K562 (cell line): Measurements from ENCODE around the gene ZP3. TPM values are rescaled to one million over a fixed set of nuclear protein-coding genes. Genes with fewer than 3 reads are reported as not detected.
A peak's percentile ranks its signal among the peaks of the same experiment; 100 is the strongest.

ENCODE experiments used
- ARID4B ChIP-seq: sonication (generic); formaldehyde crosslinking; IDR thresholded peaks from 2 replicates; pipeline ENCODE4 v1.8.0; 2022; ENCODE audit warnings: mild to moderate bottlenecking, missing genetic modification reagents
- GTF2E2 ChIP-seq: fragments of 200-800 bp; sonication (Bioruptor generic); IDR thresholded peaks from 2 replicates; pipeline ENCODE4 v1.6.1; 2016; ENCODE audit warnings: missing genetic modification characterization, missing compliant biosample characterization
- HNRNPLL ChIP-seq: fragments of 200-400 bp; formaldehyde crosslinking; IDR thresholded peaks from 2 replicates; pipeline ENCODE4 v1.6.1; 2017; ENCODE audit warnings: low read length, low read depth, mild to moderate bottlenecking; ENCODE audit not compliant: poor library complexity, severe bottlenecking
- LEF1 ChIP-seq: fragments of 450-650 bp; IDR thresholded peaks from 2 replicates; pipeline ENCODE4 v1.6.1; 2016; ENCODE audit warnings: mild to moderate bottlenecking
- MAFG ChIP-seq: fragments of 450-650 bp; conservative IDR thresholded peaks from 2 replicates; pipeline ENCODE4 v1.6.1; 2016; ENCODE audit warnings: missing genetic modification characterization, missing compliant biosample characterization
- PHTF2 ChIP-seq: fragments of 250-450 bp; sonication (Bioruptor Pico); IDR thresholded peaks from 2 replicates; pipeline ENCODE4 v1.5.0; 2021; ENCODE audit warnings: mild to moderate bottlenecking
- POLR2B ChIP-seq: fragments of 450-650 bp; IDR thresholded peaks from 2 replicates; pipeline ENCODE4 v1.6.1; 2018; ENCODE audit warnings: low read depth; ENCODE audit not compliant: partially characterized antibody
- PRMT5 ChIP-seq: sonication (generic); formaldehyde crosslinking; IDR thresholded peaks from 2 replicates; pipeline ENCODE4 v1.5.0; 2020; ENCODE audit warnings: missing genetic modification reagents
- RBM25 ChIP-seq: fragments of 200-400 bp; formaldehyde crosslinking; IDR thresholded peaks from 2 replicates; pipeline ENCODE4 v1.6.1; 2018; ENCODE audit warnings: low read length, low read depth, moderate library complexity; ENCODE audit not compliant: severe bottlenecking
- RFX7 ChIP-seq: fragments of 250-450 bp; sonication (Bioruptor Pico); IDR thresholded peaks from 2 replicates; pipeline ENCODE4 v1.5.1; 2021; ENCODE audit warnings: mild to moderate bottlenecking
- SETDB1 ChIP-seq: IDR thresholded peaks from one replicate; pipeline ENCODE4 v1.6.1; 2012; ENCODE audit warnings: low read length, control low read depth, inconsistent platforms
- SRSF9 ChIP-seq: fragments of 200-400 bp; formaldehyde crosslinking; IDR thresholded peaks from 2 replicates; pipeline ENCODE4 v1.6.1; 2017; ENCODE audit warnings: low read depth, low read length, borderline replicate concordance
- THAP12 ChIP-seq: fragments of 250-450 bp; sonication (Bioruptor Pico); IDR thresholded peaks from 2 replicates; pipeline ENCODE4 v1.9.0; 2021; ENCODE audit warnings: mild to moderate bottlenecking, inconsistent platforms
- ZFP30 ChIP-seq: fragments of 250-450 bp; sonication (Bioruptor Pico); IDR thresholded peaks from 2 replicates; pipeline ENCODE4 v1.8.0; 2022; ENCODE audit warnings: moderate library complexity, mild to moderate bottlenecking, inconsistent platforms, borderline replicate concordance
- ZNF274 ChIP-seq: IDR thresholded peaks from 2 replicates; pipeline ENCODE4 v1.6.1; 2011; ENCODE audit warnings: low read depth, mild to moderate bottlenecking, low read length, moderate library complexity, borderline replicate concordance
- ZNF384 ChIP-seq: IDR thresholded peaks from 2 replicates; pipeline ENCODE4 v1.6.1; 2012; ENCODE audit warnings: low read depth, low read length, improper control_type of control experiment
- ZNF79 ChIP-seq: fragments of 250-450 bp; sonication (Bioruptor Pico); IDR thresholded peaks from 2 replicates; pipeline ENCODE4 v1.4.0; 2020; ENCODE audit warnings: low read depth, mild to moderate bottlenecking, moderate library complexity
- polyA plus RNA-seq, 8 experiments: library from polyadenylated mRNA; depleted of rRNA in 4 of 8; stranded (reverse) in 5 of 8; unstranded in 3 of 8; fragments of >200 nt; fragmentation: Nextera tagmentation in 2 of 8; fragmentation: Illumina TruSeq in 1 of 8; extraction: Ambion mirVana in 2 of 8; extraction: Trizol in 1 of 8; gene quantifications; 2 replicates each; pipeline versions ENCODE4 v1.2.1 to v1.2.3, GENCODE V29; 2011 to 2014; ENCODE audit warnings: inconsistent platforms in 1 of 8, missing spikeins in 1 of 8
- total RNA-seq, 7 experiments: library from RNA; depleted of rRNA in 6 of 7; stranded (reverse); fragments of >200 nt in 6 of 7; fragmentation: Illumina TruSeq in 2 of 7; extraction: Trizol in 2 of 7; gene quantifications; 2 replicates each; pipeline versions ENCODE4 v1.2.1 to v1.2.3, GENCODE V29; 2011 to 2021; ENCODE audit warnings: low replicate concordance in 1 of 7
- TF ChIP-seq, protein P1 (sequence below): fragments of 450-650 bp; IDR thresholded peaks from 2 replicates; pipeline ENCODE4 v1.6.1; 2018; ENCODE audit warnings: mild to moderate bottlenecking, low read depth; ENCODE audit not compliant: partially characterized antibody
- TF ChIP-seq, protein P2 (sequence below), 2 experiments: fragments of 200-800 bp in 1 of 2; sonication (Bioruptor generic) in 1 of 2; sonication (generic) in 1 of 2; formaldehyde crosslinking in 1 of 2; IDR thresholded peaks in 1 of 2; conservative IDR thresholded peaks in 1 of 2; 2 replicates each; pipeline versions ENCODE4 v1.5.0 to v1.6.1; 2016 to 2020; ENCODE audit warnings: missing compliant biosample characterization in 1 of 2, missing genetic modification characterization in 1 of 2, missing genetic modification reagents in 1 of 2

ZP3 gene
- total and polyA plus RNA-seq, 9 of the 15 experiments (the other 6 are each of a cell fraction or from before 2014, with no cell fraction given), result 1.4 to 3.8 (median 2.4) TPM

DNA sequence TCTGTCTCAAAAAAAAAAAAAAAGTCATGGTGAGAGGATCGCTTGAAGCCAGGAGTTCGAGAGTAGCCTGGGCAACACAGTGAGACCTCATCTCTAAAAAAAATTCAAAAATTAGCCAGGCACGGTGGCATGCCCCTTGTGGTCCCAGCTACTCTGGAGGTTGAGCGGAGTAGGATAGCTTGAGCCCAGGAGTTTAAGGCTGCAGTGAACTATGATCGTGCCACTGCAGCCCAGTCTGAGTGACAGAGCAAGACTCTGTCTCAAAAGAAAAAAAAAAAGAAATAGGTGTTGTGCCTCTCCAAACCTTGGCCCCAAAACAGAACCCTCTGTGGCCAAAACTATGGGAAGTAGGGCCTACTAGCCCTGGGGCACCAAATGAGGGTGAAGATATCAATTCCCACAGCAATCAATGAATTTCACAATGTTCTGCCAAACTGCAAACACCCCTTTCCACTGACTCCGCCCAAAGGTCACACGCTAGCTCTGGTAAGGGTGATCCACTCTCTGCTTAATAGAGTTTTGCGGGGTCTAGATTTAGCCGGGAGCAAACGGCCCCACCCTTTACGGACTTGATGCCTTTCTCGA lies 32.1 kb upstream of the ZP3 start (continued):
- TF ChIP-seq ARID4B (no peak), ZNF79 (CRISPR knock-in tag) (no peak), ZFP30 (no peak), SRSF9 (no peak), ZNF384 (no peak), THAP12 (CRISPR knock-in tag) (no peak), GTF2E2 (no peak), POLR2B (peak; percentile 1), RBM25 (no peak), LEF1 (peak; percentile 22; the same call in 1 of the 2 replicates), HNRNPLL (no peak), PHTF2 (CRISPR knock-in tag) (no peak), SETDB1 (no peak), PRMT5 (CRISPR knock-in tag) (no peak), ZNF274 (no peak), RFX7 (CRISPR knock-in tag) (no peak), MAFG (tag) (no peak)
- TF ChIP-seq, protein P1, sequence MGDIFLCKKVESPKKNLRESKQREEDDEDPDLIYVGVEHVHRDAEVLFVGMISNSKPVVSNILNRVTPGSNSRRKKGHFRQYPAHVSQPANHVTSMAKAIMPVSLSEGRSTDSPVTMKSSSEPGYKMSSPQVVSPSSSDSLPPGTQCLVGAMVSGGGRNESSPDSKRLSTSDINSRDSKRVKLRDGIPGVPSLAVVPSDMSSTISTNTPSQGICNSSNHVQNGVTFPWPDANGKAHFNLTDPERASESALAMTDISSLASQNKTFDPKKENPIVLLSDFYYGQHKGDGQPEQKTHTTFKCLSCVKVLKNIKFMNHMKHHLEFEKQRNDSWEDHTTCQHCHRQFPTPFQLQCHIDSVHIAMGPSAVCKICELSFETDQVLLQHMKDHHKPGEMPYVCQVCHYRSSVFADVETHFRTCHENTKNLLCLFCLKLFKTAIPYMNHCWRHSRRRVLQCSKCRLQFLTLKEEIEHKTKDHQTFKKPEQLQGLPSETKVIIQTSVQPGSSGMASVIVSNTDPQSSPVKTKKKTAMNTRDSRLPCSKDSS, result no peak
- TF ChIP-seq, protein P2, sequence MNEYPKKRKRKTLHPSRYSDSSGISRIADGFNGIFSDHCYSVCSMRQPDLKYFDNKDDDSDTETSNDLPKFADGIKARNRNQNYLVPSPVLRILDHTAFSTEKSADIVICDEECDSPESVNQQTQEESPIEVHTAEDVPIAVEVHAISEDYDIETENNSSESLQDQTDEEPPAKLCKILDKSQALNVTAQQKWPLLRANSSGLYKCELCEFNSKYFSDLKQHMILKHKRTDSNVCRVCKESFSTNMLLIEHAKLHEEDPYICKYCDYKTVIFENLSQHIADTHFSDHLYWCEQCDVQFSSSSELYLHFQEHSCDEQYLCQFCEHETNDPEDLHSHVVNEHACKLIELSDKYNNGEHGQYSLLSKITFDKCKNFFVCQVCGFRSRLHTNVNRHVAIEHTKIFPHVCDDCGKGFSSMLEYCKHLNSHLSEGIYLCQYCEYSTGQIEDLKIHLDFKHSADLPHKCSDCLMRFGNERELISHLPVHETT (CRISPR knock-in tag; conservative IDR thresholded peaks at IDR 0.05 in 1 of 2, IDR thresholded peaks at IDR 0.05 in 1 of 2), result peak in 1 of 2 experiments; percentile 9; a peak in 1 of 4 replicates
